SK-N-SH (cell line): ENCODE measurements around the gene DNAJB6.

ENCODE experiments used
- CTCF ChIP-seq: fragments of 200-600 bp; sonication (generic); IDR thresholded peaks from 2 replicates; pipeline ENCODE4 v1.6.1; 2017; ENCODE audit warnings: antibody characterized with exemption, mild to moderate bottlenecking, moderate library complexity
- EP300 ChIP-seq, 2 experiments: IDR thresholded peaks; 2 replicates each; pipeline versions ENCODE4 v1.4.0 to v1.6.1; 2012; ENCODE audit warnings: borderline replicate concordance in 1 of 2, low read depth in 1 of 2, low read length in 1 of 2
- EZH2phosphoT487 ChIP-seq: fragments of 200-600 bp; sonication (generic); IDR thresholded peaks from 2 replicates; pipeline ENCODE4 v1.6.1; 2017; ENCODE audit warnings: low read depth, mixed run types, mild to moderate bottlenecking, antibody characterized with exemption, moderate library complexity, borderline replicate concordance
- GABPA ChIP-seq: IDR thresholded peaks from 2 replicates; pipeline ENCODE4 v1.4.0; 2012; ENCODE audit warnings: low read depth, mild to moderate bottlenecking
- MEF2A ChIP-seq: IDR thresholded peaks from 2 replicates; pipeline ENCODE4 v1.4.0; 2012; ENCODE audit warnings: low read depth, borderline replicate concordance
- POLR2AphosphoS5 ChIP-seq: IDR thresholded peaks from 2 replicates; pipeline ENCODE4 v1.6.1; 2012; ENCODE audit warnings: low read depth, low read length
- RAD21 ChIP-seq: IDR thresholded peaks from 2 replicates; pipeline ENCODE4 v1.6.1; 2012; ENCODE audit warnings: mild to moderate bottlenecking, low read length
- SMC3 ChIP-seq: IDR thresholded peaks from 2 replicates; pipeline ENCODE4 v1.6.1; 2012; ENCODE audit warnings: low read depth, low read length, improper control_type of control experiment
- TAF1 ChIP-seq: IDR thresholded peaks from 2 replicates; pipeline ENCODE4 v1.6.1; 2012; ENCODE audit warnings: low read depth, mild to moderate bottlenecking, low read length, moderate library complexity, borderline replicate concordance
- TF ChIP-seq, protein P1 (sequence below): IDR thresholded peaks from 2 replicates; pipeline ENCODE4 v1.4.0; 2012; ENCODE audit warnings: low read depth, borderline replicate concordance
- TF ChIP-seq, protein P2 (sequence below): IDR thresholded peaks from 2 replicates; pipeline ENCODE4 v1.6.1; 2012; ENCODE audit warnings: mild to moderate bottlenecking, low read depth, low read length, moderate library complexity

- TF ChIP-seq CTCF = no peak
- no peak for TF ChIP-seq POLR2AphosphoS5
- TF ChIP-seq EZH2phosphoT487 = no peak
- no peak for TF ChIP-seq EP300 (IDR thresholded peaks at IDR 0.05; ENCODE audit: borderline replicate concordance in 1 of 2, low read depth in 1 of 2, low read length in 1 of 2)
- TF ChIP-seq, protein P1, sequence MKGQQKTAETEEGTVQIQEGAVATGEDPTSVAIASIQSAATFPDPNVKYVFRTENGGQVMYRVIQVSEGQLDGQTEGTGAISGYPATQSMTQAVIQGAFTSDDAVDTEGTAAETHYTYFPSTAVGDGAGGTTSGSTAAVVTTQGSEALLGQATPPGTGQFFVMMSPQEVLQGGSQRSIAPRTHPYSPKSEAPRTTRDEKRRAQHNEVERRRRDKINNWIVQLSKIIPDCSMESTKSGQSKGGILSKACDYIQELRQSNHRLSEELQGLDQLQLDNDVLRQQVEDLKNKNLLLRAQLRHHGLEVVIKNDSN = no peak
- TF ChIP-seq RAD21 = no peak
- no peak for TF ChIP-seq TAF1
- TF ChIP-seq MEF2A = no peak
- TF ChIP-seq GABPA = no peak
- no peak for TF ChIP-seq SMC3
- TF ChIP-seq, protein P2, sequence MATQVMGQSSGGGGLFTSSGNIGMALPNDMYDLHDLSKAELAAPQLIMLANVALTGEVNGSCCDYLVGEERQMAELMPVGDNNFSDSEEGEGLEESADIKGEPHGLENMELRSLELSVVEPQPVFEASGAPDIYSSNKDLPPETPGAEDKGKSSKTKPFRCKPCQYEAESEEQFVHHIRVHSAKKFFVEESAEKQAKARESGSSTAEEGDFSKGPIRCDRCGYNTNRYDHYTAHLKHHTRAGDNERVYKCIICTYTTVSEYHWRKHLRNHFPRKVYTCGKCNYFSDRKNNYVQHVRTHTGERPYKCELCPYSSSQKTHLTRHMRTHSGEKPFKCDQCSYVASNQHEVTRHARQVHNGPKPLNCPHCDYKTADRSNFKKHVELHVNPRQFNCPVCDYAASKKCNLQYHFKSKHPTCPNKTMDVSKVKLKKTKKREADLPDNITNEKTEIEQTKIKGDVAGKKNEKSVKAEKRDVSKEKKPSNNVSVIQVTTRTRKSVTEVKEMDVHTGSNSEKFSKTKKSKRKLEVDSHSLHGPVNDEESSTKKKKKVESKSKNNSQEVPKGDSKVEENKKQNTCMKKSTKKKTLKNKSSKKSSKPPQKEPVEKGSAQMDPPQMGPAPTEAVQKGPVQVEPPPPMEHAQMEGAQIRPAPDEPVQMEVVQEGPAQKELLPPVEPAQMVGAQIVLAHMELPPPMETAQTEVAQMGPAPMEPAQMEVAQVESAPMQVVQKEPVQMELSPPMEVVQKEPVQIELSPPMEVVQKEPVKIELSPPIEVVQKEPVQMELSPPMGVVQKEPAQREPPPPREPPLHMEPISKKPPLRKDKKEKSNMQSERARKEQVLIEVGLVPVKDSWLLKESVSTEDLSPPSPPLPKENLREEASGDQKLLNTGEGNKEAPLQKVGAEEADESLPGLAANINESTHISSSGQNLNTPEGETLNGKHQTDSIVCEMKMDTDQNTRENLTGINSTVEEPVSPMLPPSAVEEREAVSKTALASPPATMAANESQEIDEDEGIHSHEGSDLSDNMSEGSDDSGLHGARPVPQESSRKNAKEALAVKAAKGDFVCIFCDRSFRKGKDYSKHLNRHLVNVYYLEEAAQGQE = no peak
Measured at GRCh38 chr7:157434231-157434630, 97.4 kb downstream of the DNAJB6 start.
